Esophagus squamous epithelium (tissue), 5 donors: ENCODE data around the gene PPP2R2C. TPM values are rescaled to one million over a fixed set of nuclear protein-coding genes. Genes with fewer than 3 reads are reported as not detected.

Experiments
- DNase-seq: peaks from one replicate; lab custom pipeline; 2025; lab: John Stamatoyannopoulos, UW
- H3K27ac ChIP-seq, 4 donors: fragments of 200-600 bp; sonication (generic); one replicate each; pipeline ENCODE4 v1.5.1; 2016 to 2019; ENCODE audit warnings: mild to moderate bottlenecking in 1 of 4
- H3K27me3 ChIP-seq, 4 donors: fragments of 200-600 bp; sonication (generic); 1 replicate in 3 of 4; 2 replicates in 1 of 4; pipeline versions ENCODE4 v1.5.1 to v1.6.0; 2017 to 2021; ENCODE audit warnings: antibody characterized with exemption in 1 of 4
- H3K36me3 ChIP-seq, 3 donors: fragments of 200-600 bp; sonication (generic); one replicate each; pipeline ENCODE4 v1.5.1; 2016 to 2019
- H3K4me1 ChIP-seq, 3 donors: fragments of 200-600 bp; sonication (generic); one replicate each; pipeline ENCODE4 v1.5.1; 2017 to 2019
- H3K4me3 ChIP-seq, 4 donors: fragments of 200-600 bp; sonication (generic); 1 replicate in 3 of 4; 2 replicates in 1 of 4; pipeline ENCODE4 v1.5.1; 2016 to 2019; ENCODE audit warnings: mild to moderate bottlenecking in 2 of 4, moderate library complexity in 1 of 4
- H3K9me3 ChIP-seq, 3 donors: fragments of 200-600 bp; sonication (generic); one replicate each; pipeline ENCODE4 v1.5.1; 2016 to 2019
- CTCF ChIP-seq, 6 experiments: fragments of 450-650 bp in 4 of 6; fragments of 200-600 bp in 2 of 6; sonication (generic) in 2 of 6; IDR thresholded peaks; one replicate each; pipeline ENCODE4 v1.5.1; 2016 to 2019; ENCODE audit warnings: antibody characterized with exemption in 6 of 6, mild to moderate bottlenecking in 4 of 6, moderate library complexity in 4 of 6
- POLR2A ChIP-seq, 4 donors: fragments of 450-650 bp; IDR thresholded peaks; one replicate each; pipeline ENCODE4 v1.6.1; 2017; ENCODE audit warnings: antibody characterized with exemption in 4 of 4, mild to moderate bottlenecking in 4 of 4, moderate library complexity in 3 of 4
- WGBS, 2 donors: methylation state at CpG; one replicate each; pipeline ENCODE4 v1.1.5; 2018; 5-methylcytosine and 5-hydroxymethylcytosine counted together
- intact Hi-C: fragments of 100-400 bp; cut with DNase I; formaldehyde crosslinking; loops from one replicate; pipeline ENCODE4 v1.15.0; 2022
- total RNA-seq, 4 donors: library from RNA; depleted of rRNA; stranded (reverse); fragments of >200 nt; gene quantifications; one replicate each; pipeline ENCODE4 v1.1.0, GENCODE V29; 2016
- donor health status: DM: yes; HTN: yes; CAD: no.

The PPP2R2C gene
- total RNA-seq, 4 donors from 2014 or later = 26.9 to 76.3 (median 53.7) TPM

DNA sequence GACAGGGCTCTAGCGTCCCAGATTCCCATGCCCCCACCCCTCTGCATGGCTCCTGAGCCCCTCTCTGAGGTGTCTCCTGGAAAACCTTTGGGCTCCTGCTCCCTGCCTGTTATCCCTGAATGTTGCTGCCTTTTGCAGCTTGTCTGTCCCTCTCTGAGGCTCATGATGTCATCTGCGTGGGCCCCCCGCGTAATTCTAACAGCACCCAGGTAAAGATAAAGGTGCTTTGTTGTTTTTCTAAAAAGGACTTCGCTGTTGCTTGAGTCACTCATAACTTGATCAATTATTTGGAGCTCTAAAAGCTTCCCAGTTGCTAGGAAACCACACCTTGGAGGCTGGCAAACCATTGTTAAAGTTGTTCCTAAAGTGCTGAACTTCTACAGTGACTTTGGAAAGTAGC, 166.1 kb downstream of the PPP2R2C start:
- intact Hi-C loops = no loop called here
- no peak for DNase-seq
- peaks cover 0 to 51% (median 0%) of the 10 kb centered on the region in 4 donors for H3K27me3 ChIP-seq
- 46 to 55% methylated on average over 4 to 5 of the region's 5 CpGs for WGBS, 2 donors
- H3K9me3 ChIP-seq = no peaks in the 10 kb centered on the region
- no peak overlapping the region for H3K4me3 ChIP-seq
- peaks cover 8 to 12% (median 9%) of the 10 kb centered on the region in 3 donors for H3K4me1 ChIP-seq
- no peak for TF ChIP-seq CTCF (IDR thresholded peaks at IDR 0.05)
- TF ChIP-seq POLR2A (IDR thresholded peaks at IDR 0.05) = no peak
- H3K36me3 ChIP-seq = peaks cover 0 to 28% (median under 1%) of the 10 kb centered on the region in 3 donors
- no peak overlapping the region for H3K27ac ChIP-seq

DNA sequence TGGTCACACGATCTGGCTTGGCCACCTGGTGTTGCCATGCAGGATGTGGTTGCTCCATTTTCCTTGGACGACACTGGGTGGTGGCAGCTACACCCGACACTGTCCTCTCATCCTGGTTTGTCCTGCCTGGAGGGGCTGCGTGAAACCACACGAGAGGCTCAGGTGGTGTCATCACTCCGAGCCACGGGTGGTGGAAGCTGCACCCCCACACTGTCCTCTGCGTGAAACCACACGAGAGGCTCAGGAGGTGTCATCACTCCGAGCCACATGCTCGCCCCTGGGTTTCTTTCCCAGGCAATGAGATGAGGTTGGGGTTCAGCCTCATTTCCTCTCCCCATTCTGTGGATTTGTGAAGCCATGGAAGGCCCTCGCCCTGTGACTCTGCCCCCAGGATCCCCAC, 168.5 kb downstream of the PPP2R2C start:
- no peak overlapping the region for H3K4me3 ChIP-seq
- H3K36me3 ChIP-seq = peaks cover 0 to 43% (median 4%) of the 10 kb centered on the region in 3 donors
- no peaks in the 10 kb centered on the region for H3K9me3 ChIP-seq
- TF ChIP-seq POLR2A (IDR thresholded peaks at IDR 0.05) = no peak
- no peak for TF ChIP-seq CTCF (IDR thresholded peaks at IDR 0.05)
- peaks cover under 1 to 3% (median 2%) of the 10 kb centered on the region in 3 donors for H3K4me1 ChIP-seq
- WGBS, 2 donors = 95 to 100% methylated on average over 3 of the region's 12 CpGs
- intact Hi-C loops = no loop called here
- no peak overlapping the region for H3K27ac ChIP-seq
- DNase-seq = no peak
- H3K27me3 ChIP-seq = peaks cover 0 to 30% (median 0%) of the 10 kb centered on the region in 4 donors

- intact Hi-C loops = no loop called here
- Histone ChIP-seq H3K9me3 (no peaks in the 10 kb centered on the region), H3K27ac (no peak overlapping the region), H3K4me1 (peaks cover 0 to 9% (median 0%) of the 10 kb centered on the region in 3 donors), H3K27me3 (peaks cover 0 to 19% (median 0%) of the 10 kb centered on the region in 4 donors), H3K4me3 (no peak overlapping the region), H3K36me3 (peaks cover 0 to 43% (median 4%) of the 10 kb centered on the region in 3 donors)
- DNase-seq = no peak
- TF ChIP-seq POLR2A (IDR thresholded peaks at IDR 0.05) = no peak
- TF ChIP-seq CTCF (IDR thresholded peaks at IDR 0.05) = no peak
- WGBS, 2 donors = 94 to 100% methylated on average over 2 to 6 of the region's 6 CpGs
Observed at GRCh38 chr4:6302869-6303268, 169.5 kb downstream of the PPP2R2C start.

DNA sequence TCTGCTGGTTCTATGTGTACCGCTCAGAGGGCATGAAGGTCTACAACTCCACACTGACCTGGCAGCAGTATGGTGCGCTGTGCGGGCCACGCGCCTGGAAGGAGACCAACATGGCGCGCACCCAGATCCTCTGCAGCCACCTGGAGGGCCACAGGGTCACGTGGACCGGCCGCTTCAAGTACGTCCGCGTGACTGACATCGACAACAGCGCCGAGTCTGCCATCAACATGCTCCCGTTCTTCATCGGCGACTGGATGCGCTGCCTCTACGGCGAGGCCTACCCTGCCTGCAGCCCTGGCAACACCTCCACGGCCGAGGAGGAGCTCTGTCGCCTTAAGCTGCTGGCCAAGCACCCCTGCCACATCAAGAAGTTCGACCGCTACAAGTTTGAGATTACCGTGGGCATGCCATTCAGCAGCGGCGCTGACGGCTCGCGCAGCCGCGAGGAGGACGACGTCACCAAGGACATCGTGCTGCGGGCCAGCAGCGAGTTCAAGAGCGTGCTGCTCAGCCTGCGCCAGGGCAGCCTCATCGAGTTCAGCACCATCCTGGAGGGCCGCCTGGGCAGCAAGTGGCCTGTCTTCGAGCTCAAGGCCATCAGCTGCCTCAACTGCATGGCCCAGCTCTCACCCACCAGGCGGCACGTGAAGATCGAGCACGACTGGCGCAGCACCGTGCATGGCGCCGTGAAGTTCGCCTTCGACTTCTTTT, 170.5 kb downstream of the PPP2R2C start:
- Histone ChIP-seq H3K27me3 (peaks cover 0 to 9% (median 0%) of the 10 kb centered on the region in 4 donors), H3K9me3 (no peaks in the 10 kb centered on the region), H3K27ac (no peak overlapping the region), H3K4me3 (no peak overlapping the region), H3K36me3 (peaks cover 0 to 43% (median 4%) of the 10 kb centered on the region in 3 donors), H3K4me1 (peaks cover 0 to 9% (median 0%) of the 10 kb centered on the region in 3 donors)
- TF ChIP-seq POLR2A (IDR thresholded peaks at IDR 0.05) = no peak
- TF ChIP-seq CTCF (IDR thresholded peaks at IDR 0.05) = no peak
- 98 to 100% methylated on average over 5 to 27 of the region's 55 CpGs for WGBS, 2 donors
- no peak for DNase-seq
- intact Hi-C loops = no loop called here

DNA sequence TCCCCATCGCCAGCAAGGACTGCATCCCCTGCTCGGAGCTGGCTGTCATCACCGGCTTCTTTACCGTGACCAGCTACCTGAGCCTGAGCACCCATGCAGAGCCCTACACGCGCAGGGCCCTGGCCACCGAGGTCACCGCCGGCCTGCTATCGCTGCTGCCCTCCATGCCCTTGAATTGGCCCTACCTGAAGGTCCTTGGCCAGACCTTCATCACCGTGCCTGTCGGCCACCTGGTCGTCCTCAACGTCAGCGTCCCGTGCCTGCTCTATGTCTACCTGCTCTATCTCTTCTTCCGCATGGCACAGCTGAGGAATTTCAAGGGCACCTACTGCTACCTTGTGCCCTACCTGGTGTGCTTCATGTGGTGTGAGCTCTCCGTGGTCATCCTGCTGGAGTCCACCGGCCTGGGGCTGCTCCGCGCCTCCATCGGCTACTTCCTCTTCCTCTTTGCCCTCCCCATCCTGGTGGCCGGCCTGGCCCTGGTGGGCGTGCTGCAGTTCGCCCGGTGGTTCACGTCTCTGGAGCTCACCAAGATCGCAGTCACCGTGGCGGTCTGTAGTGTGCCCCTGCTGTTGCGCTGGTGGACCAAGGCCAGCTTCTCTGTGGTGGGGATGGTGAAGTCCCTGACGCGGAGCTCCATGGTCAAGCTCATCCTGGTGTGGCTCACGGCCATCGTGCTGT, 171.2 kb downstream of the PPP2R2C start:
- Histone ChIP-seq H3K27ac (no peak overlapping the region), H3K9me3 (no peaks in the 10 kb centered on the region), H3K36me3 (peaks cover 0 to 45% (median 4%) of the 10 kb centered on the region in 3 donors), H3K4me3 (no peak overlapping the region), H3K27me3 (peaks cover 0 to 5% (median 0%) of the 10 kb centered on the region in 4 donors), H3K4me1 (peaks cover 0 to 9% (median 0%) of the 10 kb centered on the region in 3 donors)
- intact Hi-C loops = no loop called here
- TF ChIP-seq CTCF (IDR thresholded peaks at IDR 0.05) (no peak), POLR2A (IDR thresholded peaks at IDR 0.05) (no peak)
- DNase-seq = no peak
- 87 to 96% methylated on average over 18 to 25 of the region's 35 CpGs for WGBS, 2 donors
